ENCODE results near the gene ARSI.

The ARSI gene

DNA sequence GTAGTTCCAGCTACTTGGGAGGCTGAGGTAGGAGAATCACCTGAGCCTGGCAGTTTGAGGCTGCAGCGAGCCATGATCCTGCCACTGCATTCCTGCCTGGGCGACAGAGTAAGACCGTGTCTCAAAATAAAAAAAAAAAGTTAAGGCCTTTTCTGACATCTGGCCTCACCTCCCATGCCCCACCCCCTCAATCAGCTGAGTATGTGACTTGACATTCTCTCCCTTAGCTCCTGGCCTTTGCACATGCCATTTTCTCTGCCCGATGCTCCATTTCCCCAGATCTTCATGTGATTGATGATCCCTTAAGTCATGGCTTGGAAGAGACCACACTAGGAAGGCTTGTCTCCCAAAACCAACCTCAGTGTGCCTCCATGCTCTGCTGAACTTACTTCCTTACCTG lies 37.1 kb upstream of the ARSI start:
- no peak overlapping the region for H3K4me3 ChIP-seq (replicated peaks in 1 of 2; ENCODE audit: low read depth in 2 of 2, low read length in 2 of 2)
- no peak for DNase-seq (ENCODE audit: low read depth in 2 of 2)
- TF ChIP-seq, protein P1, sequence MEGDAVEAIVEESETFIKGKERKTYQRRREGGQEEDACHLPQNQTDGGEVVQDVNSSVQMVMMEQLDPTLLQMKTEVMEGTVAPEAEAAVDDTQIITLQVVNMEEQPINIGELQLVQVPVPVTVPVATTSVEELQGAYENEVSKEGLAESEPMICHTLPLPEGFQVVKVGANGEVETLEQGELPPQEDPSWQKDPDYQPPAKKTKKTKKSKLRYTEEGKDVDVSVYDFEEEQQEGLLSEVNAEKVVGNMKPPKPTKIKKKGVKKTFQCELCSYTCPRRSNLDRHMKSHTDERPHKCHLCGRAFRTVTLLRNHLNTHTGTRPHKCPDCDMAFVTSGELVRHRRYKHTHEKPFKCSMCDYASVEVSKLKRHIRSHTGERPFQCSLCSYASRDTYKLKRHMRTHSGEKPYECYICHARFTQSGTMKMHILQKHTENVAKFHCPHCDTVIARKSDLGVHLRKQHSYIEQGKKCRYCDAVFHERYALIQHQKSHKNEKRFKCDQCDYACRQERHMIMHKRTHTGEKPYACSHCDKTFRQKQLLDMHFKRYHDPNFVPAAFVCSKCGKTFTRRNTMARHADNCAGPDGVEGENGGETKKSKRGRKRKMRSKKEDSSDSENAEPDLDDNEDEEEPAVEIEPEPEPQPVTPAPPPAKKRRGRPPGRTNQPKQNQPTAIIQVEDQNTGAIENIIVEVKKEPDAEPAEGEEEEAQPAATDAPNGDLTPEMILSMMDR (IDR thresholded peaks at IDR 0.05; ENCODE audit: low read depth, low read length): no peak

DNA sequence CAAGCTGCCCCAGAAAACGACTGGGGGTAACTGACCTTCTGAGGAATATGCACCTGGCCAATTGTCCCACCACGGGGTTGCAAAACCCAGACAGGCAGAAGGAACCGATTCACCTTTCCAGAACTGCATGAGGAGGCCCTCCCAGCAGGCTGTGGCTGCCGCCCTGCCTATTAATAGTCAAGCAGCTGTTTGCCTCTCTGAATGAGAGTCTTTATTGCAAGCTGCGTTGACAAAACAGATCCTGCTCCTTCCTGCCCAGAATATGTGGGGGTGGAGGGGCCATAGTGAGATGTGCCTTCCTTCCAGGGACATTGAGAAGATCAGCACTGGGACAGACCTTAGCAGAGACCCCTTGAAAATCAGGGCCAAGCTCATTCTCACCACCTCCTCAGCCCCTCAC lies 36.5 kb upstream of the ARSI start:
- no peak for DNase-seq (ENCODE audit: low read depth in 2 of 2)
- TF ChIP-seq, protein P1 (IDR thresholded peaks at IDR 0.05; ENCODE audit: low read depth, low read length): no peak
- no peak overlapping the region for H3K4me3 ChIP-seq (replicated peaks in 1 of 2; ENCODE audit: low read depth in 2 of 2, low read length in 2 of 2)

DNA sequence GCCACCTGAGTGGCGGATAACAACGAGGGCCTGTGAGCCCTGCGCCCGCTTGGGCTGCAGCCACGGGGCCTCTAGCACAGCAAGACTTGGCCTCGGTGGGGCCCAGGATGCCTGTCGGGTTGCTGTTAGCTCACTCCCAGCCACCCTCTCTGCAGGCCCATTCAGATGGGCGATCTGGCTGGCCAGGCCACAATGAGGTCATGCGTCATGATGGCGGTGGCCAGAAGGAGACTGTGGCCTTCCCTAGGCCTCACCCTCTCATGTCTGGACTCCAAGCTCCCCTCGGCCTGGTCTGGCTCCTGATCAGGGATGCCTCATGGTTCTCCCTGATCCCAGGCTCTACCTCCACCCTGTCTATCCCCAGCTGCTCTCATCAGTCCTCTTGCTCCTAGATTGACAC lies 35.8 kb upstream of the ARSI start:
- no peak overlapping the region for H3K4me3 ChIP-seq (replicated peaks in 1 of 2; ENCODE audit: low read depth in 2 of 2, low read length in 2 of 2)
- no peak for DNase-seq (ENCODE audit: low read depth in 2 of 2)
- TF ChIP-seq, protein P1 (IDR thresholded peaks at IDR 0.05; ENCODE audit: low read depth, low read length): no peak

DNA sequence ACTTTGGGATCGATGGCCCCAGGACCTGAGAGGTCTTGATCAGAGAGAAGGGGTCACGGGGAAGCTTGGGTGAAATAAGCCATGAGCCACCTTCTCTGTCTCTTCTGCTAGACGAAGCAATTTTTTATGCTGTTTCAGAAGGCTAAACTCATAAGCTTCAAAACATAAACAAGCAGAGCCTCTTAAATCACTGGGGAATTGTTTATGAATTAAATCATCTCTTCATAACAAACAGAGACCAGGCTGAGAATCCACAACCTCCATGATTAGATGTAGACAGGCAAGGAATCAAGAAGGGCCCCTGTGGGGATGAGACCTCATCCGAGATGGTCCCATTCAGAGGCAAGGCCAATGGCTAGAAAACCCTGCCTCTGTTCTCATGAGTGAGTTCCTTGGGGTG lies 33.1 kb upstream of the ARSI start:
- TF ChIP-seq, protein P1 (IDR thresholded peaks at IDR 0.05; ENCODE audit: low read depth, low read length): no peak
- DNase-seq (ENCODE audit: low read depth in 2 of 2): no peak
- no peak overlapping the region for H3K4me3 ChIP-seq (replicated peaks in 1 of 2; ENCODE audit: low read depth in 2 of 2, low read length in 2 of 2)

DNA sequence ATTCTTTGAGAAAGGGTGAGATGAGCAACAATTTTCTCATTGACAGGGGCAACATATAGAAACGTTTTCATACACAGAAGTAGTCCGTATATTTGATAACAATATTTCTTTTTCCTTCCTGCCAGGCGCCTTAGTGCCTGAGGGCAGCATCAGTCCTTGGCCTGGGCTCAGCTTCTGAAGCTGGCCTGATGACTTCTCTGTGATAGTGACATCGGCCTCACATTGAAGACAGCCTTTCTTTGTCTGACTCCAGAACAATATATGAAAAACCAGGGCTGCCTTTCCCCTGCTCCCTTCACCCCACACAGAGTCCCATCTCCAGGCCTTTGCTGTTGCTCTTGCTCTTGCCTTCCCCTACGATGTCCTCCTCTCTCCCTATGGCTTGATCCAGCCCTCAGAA lies 30.7 kb upstream of the ARSI start:
- DNase-seq (ENCODE audit: low read depth in 2 of 2): no peak
- H3K4me3 ChIP-seq (replicated peaks in 1 of 2; ENCODE audit: low read depth in 2 of 2, low read length in 2 of 2): no peak overlapping the region
- TF ChIP-seq, protein P1 (IDR thresholded peaks at IDR 0.05; ENCODE audit: low read depth, low read length): no peak

DNA sequence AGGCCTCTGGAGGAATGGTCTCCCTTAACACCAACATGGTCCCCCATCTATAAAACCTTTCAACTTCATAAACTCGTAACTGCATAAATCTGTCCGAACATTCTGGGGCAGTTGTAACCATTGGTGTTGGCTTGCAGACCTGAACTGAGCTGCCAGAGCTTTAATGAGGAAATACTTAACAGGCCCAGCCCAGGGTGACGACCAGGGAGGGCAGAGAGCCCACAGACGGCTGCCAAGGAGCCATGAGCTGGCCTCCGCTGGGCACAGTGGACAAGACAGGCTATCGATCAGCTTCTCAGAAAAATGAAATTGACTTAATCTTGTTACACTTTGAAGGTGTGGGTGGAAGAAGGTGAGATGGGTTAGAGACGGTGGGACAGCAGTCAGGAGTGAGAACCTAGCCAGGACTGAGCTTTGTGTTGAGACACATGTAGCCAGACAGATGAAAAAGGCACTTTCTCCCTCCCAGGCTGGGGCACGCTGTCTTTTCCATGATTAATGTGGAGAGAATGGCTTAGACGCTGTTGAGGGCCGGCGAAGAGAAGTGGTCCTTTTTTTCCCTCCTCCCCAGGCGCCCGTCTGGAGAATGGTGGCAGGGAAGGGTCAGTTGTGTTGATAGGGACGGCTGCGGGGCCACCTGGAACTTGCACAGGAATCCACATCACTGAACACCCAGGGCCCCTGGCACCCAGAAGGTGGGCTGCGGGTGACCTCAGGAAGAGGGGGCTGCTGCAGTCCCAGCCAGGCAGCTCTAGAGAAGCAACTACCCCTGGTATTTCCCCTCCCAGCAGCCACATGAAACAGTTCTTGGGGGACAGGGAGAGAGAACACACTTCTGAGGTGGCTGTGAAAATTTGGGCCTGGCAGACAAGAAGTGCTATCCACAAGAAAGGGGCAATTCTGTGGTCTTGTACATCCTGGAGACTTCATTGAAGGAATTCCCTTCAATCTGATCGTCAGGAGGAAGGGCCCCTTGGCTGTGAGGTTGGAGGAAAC lies 27.5 kb upstream of the ARSI start:
- DNase-seq (ENCODE audit: low read depth in 2 of 2): no peak
- TF ChIP-seq, protein P1 (IDR thresholded peaks at IDR 0.05; ENCODE audit: low read depth, low read length): no peak
- no peak overlapping the region for H3K4me3 ChIP-seq (replicated peaks in 1 of 2; ENCODE audit: low read depth in 2 of 2, low read length in 2 of 2)
